HG03139 (cell line): ENCODE measurements around the gene PEX11G.

Experiments
- ATAC-seq: cut with Tn5 transposase; IDR thresholded peaks from one replicate; pipeline ENCODE4 v1.9.1; 2021; ENCODE audit not compliant: unreplicated experiment

The PEX11G gene

DNA sequence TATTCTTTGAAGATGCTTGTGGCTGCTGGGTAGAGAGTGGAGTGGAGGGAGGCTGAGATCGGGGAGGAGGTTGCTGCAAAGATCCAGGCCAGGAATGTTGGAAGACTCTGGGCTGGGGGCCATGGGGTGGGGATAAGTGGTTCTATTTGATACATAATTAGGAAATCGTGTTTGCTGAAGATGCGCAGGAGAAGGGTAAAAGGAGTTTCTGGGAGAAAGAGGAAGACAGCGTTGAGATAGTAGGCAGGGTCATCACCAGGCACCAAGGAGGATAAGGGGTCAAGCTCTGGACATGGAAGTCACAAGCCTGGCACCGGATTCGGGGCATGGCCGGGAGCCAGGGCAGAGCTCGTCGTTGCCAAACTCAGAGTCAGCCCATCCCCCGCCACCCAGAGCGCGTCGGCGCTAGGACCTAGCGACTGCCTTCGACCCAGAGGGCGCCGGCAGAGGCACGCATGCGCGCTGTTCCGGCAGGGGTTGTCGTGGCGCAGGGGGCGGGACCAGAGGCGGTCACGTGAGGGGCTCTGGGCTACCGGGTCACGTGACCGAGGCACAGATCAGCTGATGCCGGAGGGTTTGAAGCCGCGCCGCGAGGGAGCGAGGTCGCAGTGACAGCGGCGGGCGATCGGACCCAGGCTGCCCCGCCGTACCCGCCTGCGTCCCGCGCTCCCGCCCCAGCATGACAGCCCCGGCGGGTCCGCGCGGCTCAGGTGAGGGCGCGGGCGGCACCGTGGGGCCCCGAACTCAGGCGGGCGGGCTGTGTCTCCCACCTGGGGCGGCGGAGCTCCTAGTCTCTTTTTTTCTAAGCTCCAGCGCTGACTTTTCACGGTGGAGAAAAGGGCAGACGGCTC is 33.5 kb upstream of the PEX11G start, which contains the start of gene MCOLN1:
MCOLN1 (plus strand) TSS at position 553 of the 851 bp plus-strand sequence; CDS start at position 680, 127 bp downstream.
- peak; percentile 83 for ATAC-seq

DNA sequence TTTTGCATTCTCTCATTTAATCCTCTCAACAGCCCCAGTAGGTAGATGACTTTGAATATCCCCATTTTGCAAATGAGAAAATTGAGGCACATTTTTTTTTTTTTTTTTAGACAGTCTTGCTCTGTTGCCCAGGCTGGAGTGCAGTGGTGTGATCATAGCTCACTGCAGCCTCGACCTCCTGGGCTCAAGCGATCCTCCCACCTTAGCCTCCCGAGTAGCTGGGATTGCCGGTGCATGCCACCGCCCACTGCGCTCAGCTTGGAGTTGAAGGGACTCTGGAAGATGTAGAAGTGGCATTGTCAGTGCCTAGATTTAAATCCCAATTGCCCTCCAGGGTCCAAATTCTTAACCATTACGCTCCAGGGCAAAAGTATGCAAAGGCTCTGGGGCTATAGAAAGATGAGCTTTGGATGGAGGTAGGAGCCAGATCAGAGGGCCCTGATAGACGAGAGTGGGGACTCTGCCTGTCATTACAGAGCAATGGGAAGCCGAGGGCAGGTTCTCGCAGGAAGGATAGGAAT is 32.8 kb upstream of the PEX11G start:
- ATAC-seq = no peak

DNA sequence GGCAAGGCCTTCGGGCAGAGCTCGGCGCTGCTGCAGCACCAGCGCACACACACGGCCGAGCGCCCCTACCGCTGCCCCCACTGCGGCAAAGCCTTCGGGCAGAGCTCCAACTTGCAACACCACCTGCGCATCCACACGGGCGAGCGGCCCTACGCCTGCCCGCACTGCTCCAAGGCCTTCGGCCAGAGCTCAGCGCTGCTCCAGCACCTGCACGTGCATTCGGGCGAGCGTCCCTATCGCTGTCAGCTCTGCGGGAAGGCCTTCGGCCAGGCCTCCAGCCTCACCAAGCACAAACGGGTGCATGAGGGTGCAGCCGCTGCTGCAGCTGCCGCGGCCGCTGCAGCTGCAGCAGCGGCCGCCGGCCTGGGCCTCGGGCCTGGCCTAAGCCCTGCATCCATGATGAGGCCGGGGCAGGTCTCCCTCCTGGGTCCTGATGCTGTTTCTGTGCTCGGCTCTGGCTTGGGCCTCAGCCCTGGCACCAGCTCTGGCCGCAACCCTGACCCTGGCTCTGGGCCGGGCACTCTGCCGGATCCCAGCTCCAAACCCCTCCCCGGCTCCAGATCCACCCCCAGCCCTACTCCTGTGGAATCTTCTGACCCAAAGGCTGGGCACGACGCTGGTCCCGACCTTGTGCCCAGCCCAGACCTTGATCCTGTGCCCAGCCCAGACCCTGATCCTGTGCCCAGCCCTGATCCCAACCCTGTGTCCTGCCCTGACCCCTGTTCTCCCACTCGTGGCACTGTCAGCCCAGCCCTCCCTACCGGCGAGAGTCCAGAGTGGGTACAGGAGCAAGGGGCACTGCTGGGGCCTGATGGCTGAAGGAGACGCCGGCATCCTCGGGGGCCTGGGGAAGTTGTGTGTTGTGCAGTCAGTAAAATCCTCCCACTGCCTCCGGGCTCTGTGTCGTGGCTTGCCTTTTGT is 31.6 kb upstream of the PEX11G start:
- ATAC-seq = no peak

DNA sequence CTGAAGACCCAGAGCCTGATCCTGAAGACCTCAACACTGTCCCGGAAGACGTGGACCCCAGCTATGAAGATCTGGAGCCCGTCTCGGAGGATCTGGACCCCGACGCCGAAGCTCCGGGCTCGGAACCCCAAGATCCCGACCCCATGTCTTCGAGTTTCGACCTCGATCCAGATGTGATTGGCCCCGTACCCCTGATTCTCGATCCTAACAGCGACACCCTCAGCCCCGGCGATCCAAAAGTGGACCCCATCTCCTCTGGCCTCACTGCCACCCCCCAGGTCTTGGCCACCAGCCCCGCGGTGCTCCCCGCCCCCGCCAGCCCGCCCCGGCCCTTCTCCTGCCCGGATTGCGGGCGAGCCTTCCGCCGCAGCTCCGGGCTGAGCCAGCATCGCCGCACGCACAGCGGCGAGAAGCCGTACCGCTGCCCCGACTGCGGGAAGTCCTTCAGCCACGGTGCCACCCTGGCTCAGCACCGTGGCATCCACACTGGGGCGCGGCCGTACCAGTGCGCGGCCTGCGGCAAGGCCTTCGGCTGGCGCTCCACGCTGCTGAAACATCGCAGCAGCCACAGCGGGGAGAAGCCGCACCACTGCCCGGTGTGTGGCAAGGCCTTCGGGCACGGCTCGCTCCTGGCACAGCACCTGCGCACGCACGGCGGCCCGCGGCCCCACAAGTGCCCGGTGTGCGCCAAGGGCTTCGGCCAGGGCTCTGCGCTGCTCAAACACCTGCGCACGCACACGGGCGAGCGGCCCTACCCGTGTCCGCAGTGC is 30.7 kb upstream of the PEX11G start:
- ATAC-seq = no peak

DNA sequence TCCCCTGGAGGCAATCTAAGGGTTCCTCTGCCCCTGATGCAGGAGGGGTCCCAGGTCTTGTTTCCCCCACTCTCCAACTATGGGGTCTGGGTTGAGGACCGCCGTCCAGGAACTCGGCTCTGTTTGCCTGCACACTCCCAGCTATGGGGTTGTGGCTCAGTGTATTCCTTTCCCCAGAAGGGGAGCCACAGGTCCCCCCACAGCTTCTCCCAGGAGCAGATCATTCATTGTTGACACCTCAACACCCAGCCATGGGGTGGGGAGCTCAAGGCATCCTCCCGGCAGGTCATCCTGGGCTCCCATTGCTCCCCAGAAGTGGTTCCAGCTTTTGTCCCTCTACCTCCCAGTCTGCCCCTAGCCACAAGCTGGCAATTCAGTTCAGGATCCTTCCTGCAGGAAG is 28.0 kb upstream of the PEX11G start:
- no peak for ATAC-seq

DNA sequence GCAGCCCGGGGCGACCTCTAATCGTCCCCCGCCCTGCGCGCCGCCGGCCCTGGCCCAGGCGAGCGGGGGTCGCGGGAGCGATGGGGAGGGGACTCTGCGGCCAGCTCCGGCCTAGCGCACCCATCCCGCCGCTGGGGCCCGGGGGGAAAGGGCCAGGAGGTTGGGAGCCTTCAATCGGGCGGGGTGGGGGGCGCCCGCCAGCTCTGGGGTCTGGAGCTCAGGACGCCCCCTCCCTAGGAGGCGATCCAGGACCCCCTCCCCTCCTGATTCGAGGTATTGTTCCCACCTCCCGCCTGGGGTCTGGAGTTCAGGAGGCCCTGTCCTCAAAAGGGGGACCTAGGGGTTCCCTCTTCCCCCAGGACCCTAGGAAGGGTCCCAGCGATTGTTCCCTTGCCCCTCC is 27.5 kb upstream of the PEX11G start:
- no peak for ATAC-seq

DNA sequence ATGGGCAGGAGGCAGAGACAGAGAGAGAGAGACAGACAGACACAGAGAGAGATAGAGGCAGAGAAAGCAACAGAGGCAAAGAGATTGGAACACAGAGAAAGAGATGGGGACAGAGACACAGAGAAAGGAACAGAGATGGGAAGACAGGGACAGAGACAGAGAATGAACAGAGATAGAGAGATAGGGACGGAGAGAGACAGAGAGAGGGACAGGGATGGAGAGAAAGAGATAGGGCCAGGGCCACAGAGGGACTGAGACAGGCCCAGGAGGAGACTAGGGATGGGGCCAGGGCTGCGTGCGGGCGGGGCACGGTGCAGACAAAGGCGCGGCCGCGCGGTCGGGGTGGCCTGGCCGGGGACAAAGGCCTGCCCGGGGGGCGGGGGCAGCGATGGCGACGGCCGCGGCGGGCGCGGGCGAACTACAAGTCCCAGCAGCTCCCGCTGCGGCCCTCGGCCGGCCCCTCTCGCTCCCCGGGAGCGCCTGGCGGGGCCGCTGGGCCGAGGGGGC is 26.9 kb upstream of the PEX11G start, which contains the start of gene ZNF358:
ZNF358 (plus strand) TSS at position 459 of the 507 bp plus-strand sequence. CDS start 3,140 bp downstream, outside the sequence.
- ATAC-seq = no peak

DNA sequence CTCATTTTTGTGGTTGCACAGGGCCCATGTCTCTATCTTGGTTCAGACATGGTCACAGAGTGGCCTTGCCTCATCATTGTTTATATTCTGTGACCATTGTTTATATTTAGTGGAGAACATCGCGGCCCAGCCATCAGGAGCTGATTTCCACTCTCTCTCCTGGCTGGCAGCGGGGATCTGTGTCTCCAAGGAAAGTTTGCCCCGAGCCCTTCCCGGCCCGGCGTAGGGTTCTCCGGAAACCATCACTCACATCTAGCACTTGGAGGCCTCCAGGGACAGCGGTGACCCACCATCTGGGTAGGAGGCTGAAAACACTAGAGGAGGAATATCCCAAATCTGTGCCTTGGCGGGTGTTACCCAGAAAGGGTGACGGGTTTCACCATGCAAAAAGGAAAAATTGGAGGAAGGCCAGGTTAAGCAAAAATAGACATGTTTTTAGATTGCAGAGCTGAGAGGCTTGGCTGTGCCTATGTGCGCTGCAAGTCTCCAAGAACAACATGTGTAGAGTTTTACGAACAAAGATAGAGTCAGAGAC is 26.3 kb upstream of the PEX11G start:
- no peak for ATAC-seq

DNA sequence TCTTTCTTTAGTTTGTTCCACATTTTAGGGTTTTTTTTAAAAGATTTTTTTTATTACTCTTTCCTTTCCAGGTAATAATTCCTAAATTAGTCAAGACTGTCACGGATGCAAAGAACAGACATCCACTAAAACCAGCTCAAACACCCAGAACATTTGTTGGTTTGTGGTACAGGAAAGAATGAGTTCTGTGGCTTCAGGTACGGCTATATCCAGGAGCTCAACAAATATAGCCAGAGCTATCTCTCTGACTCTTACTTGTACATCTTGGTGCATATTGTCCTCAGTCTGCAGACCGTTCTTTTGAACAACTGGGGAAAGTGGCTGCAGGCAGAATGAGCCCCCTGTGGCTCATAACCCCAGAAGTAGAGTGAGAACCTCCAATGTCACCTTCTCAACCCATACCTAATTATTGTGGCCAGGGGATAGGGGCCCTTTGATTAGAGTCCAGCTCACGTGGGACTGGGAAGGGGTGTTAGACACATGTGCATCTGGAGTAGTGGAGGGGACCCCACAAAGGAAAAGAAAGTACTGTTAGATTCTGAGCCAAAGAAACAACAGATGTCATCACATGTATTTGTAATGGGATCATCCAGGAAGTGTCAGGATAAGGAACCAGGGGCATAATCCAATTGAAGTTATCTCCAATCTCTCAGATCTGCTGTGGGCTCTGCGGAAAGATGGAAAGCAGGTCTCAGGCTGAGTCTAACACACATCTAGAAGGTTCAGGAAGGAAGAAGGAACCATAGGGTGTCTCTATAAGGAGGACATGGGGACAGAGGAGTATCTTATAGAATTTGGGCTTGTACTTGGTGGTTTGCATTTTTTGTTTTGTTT is 25.2 kb upstream of the PEX11G start:
- ATAC-seq = no peak

DNA sequence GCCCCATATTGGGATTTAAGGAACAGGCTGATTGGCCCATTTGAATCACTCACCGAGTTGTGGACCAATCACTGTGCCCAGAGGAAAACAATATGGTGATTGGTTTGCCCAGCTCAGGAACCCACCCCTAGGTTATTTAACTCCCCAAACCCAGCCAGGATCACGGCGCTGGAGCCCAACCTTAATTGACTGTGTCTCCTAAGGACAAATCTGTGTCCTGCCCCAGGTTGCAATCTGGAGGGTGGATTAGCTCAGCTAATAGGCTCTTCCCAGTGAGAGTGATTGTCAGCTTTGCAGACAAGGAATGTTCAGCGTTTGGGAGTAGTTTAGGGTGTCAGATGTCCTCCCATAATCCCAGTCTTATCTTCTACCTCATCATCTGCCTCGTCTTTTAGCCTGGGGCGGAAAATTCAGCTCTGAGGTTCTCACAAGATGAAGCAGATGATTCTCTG is 23.6 kb upstream of the PEX11G start:
- ATAC-seq = no peak

DNA sequence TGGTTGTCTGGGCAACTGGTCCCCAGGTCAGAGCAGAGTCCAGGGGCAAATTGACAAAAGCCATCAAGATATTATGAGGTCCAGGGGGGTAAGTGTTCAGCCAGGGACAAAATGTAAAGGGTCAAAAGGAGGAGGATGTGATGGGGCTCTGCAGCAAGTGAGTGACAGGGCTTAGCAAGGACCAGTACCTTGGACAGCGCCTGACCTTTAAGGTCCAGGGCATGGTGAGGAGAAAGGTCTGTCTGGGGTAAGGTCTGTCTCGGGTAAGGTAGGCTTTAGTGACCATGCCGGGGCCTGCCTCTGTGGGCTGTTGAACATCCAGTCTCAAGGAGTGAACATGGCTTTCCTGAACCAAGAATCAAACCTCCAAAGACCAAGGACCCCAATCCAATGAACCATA is 20.8 kb upstream of the PEX11G start:
- ATAC-seq = no peak

DNA sequence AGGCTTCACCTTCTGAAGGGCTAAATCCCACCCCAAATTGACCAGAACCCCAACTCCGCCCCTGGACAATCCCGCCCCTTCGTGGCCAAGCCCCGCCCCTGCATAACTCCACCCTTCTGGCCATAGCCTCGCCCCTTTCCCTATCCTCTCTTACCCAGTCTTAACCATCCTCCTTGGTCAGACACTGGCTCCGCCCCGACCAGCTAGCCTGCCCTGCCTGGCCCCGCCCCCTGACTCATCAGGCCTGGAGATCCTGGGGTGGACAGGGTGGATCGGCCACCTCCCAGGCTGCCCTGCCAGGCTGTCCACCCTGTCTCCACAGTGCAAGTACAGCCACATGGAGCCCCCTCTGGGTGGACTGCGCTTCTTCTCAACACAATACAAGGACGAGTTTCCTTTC is 19.0 kb upstream of the PEX11G start:
- ATAC-seq = no peak

DNA sequence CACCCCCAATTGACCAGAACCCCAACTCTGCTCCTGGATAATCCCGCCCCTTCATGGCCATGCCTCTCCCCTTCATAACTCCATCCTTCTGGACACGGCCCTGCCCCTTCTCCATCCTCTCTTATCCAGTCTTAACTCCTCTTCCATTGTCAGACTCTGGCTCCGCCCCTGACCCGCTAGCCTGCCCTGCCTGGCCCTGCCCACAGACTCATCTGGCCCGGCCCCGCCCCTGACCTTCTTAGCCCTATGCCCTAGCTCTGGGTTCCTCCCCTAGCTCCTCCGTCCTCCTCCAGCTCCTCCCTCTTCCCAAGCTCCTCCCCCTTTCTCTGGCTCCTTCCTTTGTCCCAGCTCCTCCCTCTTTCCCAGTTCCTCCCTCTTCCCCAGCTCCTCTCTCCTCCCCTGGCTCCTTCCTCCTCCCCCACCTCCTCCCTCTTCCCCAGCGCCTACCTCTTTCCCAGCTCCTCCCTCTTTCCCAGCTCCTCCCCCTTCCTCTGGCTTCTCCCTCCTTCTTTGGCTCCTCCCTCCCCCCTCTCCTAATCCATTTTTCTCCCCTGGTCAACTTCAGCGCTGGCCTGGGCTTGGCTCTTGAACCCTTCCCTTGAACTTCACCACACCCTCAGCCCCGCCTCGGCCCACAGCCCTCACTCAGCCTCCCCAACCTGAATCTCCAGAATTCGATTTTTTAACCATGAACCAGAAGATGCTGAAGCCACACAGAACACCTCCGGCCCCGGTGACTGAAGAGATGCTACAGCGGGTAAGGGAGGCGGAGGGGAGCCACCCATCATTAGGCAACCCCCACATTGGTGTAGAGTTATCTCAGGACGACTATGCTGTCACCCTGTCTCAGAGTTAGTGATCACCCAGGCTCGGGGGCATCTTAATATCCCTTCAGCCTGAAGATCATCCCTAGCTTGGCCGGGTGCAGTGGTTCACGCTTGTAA is 17.8 kb upstream of the PEX11G start:
- no peak for ATAC-seq

DNA sequence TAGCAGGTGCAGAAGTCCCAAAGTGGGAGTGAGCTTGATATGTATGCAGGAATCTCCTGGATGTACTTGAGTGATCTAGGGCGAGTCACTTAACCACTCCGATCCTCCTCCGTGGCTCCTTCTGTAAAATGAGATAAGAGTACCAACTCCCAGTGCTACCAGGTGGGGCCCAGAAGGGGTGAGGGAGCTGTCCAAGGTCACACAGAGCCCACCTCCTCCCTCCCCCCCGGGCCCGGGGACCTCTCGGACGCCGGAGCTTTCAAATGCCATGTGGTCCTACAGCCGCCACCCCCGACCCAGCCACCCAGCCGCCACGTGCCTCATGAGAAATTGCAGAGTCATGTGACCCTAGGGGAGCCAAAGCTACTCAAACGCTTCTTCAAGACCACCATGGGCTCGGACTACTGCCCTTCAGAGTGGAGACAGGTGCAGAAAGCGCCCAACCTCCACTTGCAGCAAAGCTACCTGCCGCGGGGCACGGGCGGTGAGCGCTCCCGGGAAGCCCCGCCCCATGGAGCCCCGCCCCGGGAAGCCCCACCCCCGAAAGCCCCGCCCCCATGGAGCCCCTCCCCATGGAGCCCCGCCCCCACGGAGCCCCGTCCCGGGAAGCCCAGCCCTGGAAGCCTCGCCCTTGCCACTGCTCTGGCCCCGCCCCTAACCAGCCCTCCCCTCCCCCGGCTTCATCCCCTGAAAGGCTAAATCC is 17.0 kb upstream of the PEX11G start:
- ATAC-seq = no peak

DNA sequence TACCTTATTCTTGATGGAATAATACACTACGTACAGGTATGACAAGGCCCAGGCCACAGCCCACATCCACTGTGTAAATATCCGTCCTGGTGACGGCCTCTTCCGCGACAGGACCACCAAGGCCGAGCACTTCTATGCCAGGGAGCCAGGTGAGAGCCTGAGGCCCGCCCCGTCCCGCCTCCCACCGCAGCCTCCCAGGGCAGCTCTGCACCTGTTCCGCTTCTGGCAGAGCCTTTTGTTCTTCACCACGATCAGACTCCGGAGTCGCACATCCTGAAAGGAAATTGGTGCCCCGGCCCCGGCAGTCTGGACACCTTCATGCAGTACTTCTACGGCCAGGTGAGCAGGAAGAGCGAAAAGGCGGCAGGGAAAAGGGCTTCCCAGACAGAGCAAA is 16.4 kb upstream of the PEX11G start:
- no peak for ATAC-seq

DNA sequence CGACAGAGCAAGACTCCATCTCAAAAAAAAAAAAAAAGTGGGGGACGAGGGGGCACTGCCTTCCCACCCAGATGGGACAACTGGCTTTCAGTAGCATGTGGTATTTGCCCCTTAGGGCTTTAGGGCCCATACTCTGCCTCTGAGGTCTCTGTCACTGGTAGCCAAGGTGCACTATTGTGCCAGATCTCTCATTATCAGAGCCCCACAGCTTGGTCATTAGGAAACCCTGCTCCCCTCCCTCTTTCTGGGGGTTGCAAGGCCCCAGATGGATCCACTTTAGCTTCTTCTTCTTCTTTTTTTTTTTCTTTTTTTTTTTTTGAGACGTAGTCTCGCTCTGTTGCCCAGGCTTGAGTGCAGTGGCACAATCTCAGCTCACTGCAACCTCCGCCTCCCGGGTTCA is 15.8 kb upstream of the PEX11G start:
- ATAC-seq = no peak

DNA sequence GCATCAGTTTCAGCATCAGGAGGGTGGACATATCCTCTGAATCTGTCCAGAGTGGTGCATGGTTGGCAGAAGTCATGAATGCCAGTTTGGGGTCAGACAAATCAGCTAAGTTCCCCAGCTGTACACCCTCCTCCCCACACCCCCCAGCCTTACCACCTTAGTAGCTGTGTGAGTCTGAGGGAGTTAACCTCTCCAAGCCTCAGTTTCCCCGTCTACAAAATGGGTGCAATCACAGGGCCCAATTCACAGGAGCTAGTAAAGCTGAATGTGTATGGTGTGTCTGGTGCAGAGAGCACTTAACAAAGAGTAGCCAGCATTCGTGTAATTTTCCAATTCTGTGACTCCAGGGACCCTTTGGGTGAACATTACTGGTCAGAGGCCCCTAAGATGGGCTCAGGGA is 13.7 kb upstream of the PEX11G start:
- ATAC-seq = no peak
